HFFc6 (cell line): ENCODE measurements around the gene PAPPA2. TPM values are rescaled to one million over a fixed set of nuclear protein-coding genes. Genes with fewer than 3 reads are reported as not detected.

ENCODE experiments used
- DNase-seq: peaks from one replicate; pipeline ENCODE4 v3.0.0-alpha.2; 2018
- H3K27ac Mint-ChIP-seq: 2 replicates; pipeline ENCODE4 v1.8.0; 2020; ENCODE audit warnings: mild to moderate bottlenecking, mixed read lengths
- H3K27me3 Mint-ChIP-seq: 2 replicates; pipeline ENCODE4 v1.8.0; 2021; ENCODE audit warnings: mild to moderate bottlenecking, moderate library complexity, mixed read lengths; ENCODE audit not compliant: insufficient read depth
- H3K36me3 Mint-ChIP-seq: 2 replicates; pipeline ENCODE4 v1.8.0; 2021; ENCODE audit warnings: low read depth, mixed read lengths
- H3K4me1 Mint-ChIP-seq: 2 replicates; pipeline ENCODE4 v1.8.0; 2020; ENCODE audit warnings: low read depth, mixed read lengths
- H3K4me3 Mint-ChIP-seq: 2 replicates; pipeline ENCODE4 v1.8.0; 2020; ENCODE audit warnings: mild to moderate bottlenecking, moderate library complexity, mixed read lengths
- H3K9me3 Mint-ChIP-seq: 2 replicates; pipeline ENCODE4 v1.8.0; 2020; ENCODE audit warnings: mild to moderate bottlenecking, mixed read lengths
- CTCF ChIP-seq: fragments of 200-600 bp; sonication (generic); IDR thresholded peaks from 2 replicates; pipeline ENCODE4 v1.5.0; 2021; ENCODE audit warnings: antibody characterized with exemption, mild to moderate bottlenecking
- total RNA-seq, 6 experiments: library from RNA; stranded (reverse); fragmentation: NEBNext Ultra II Directional; extraction: Animal tissue kit (Norgen Biotek cat#: 25700); gene quantifications; 2 replicates in 1 of 6; 3 replicates in 5 of 6; pipeline ENCODE4 v1.2.3, GENCODE V29; 2021

PAPPA2 gene
- total RNA-seq, 6 experiments from 2014 or later = 0.16 to 1.1 (median 0.42) TPM

GRCh38 chr1:176541663-176542062 is 78.7 kb downstream of the PAPPA2 start:
- no peak for TF ChIP-seq CTCF
- Mint-ChIP-seq H3K4me1 (no peaks in the 10 kb centered on the region), H3K36me3 (no peaks in the 10 kb centered on the region), H3K4me3 (no peak overlapping the region), H3K27me3 (no peaks in the 10 kb centered on the region), H3K9me3 (peaks cover 69% of the 10 kb centered on the region), H3K27ac (no peak overlapping the region)
- DNase-seq = no peak

- H3K9me3 Mint-ChIP-seq = peaks cover 66% of the 10 kb centered on the region
- H3K4me1 Mint-ChIP-seq = no peaks in the 10 kb centered on the region
- no peaks in the 10 kb centered on the region for H3K27me3 Mint-ChIP-seq
- H3K4me3 Mint-ChIP-seq = no peak overlapping the region
- no peaks in the 10 kb centered on the region for H3K36me3 Mint-ChIP-seq
- no peak for DNase-seq
- no peak for TF ChIP-seq CTCF
- H3K27ac Mint-ChIP-seq = no peak overlapping the region
These were observed 79.4 kb downstream of the PAPPA2 start for GRCh38 chr1:176542352-176542751.

GRCh38 chr1:176543360-176544129 is 80.6 kb downstream of the PAPPA2 start:
- no peak for DNase-seq
- Mint-ChIP-seq H3K4me1 (no peaks in the 10 kb centered on the region), H3K36me3 (no peaks in the 10 kb centered on the region), H3K4me3 (no peak overlapping the region), H3K27me3 (no peaks in the 10 kb centered on the region), H3K9me3 (peaks cover 64% of the 10 kb centered on the region), H3K27ac (no peak overlapping the region)
- no peak for TF ChIP-seq CTCF

- Mint-ChIP-seq H3K27me3 (no peaks in the 10 kb centered on the region), H3K9me3 (peaks cover 53% of the 10 kb centered on the region), H3K4me1 (no peaks in the 10 kb centered on the region), H3K4me3 (no peak overlapping the region), H3K36me3 (no peaks in the 10 kb centered on the region), H3K27ac (no peak overlapping the region)
- no peak for DNase-seq
- TF ChIP-seq CTCF = no peak
These were observed 82.2 kb downstream of the PAPPA2 start for GRCh38 chr1:176545034-176545639.

GRCh38 chr1:176546825-176547224 is 83.8 kb downstream of the PAPPA2 start:
- H3K27me3 Mint-ChIP-seq = no peaks in the 10 kb centered on the region
- no peak for DNase-seq
- TF ChIP-seq CTCF = no peak
- no peaks in the 10 kb centered on the region for H3K36me3 Mint-ChIP-seq
- no peaks in the 10 kb centered on the region for H3K4me1 Mint-ChIP-seq
- H3K9me3 Mint-ChIP-seq = peaks cover 42% of the 10 kb centered on the region
- no peak overlapping the region for H3K4me3 Mint-ChIP-seq
- no peak overlapping the region for H3K27ac Mint-ChIP-seq
